Measurements from ENCODE around the gene GPC4.

GRCh38 chrX:133414406-133415275 lies 648 bp downstream of the GPC4 start:
- no peak for TF ChIP-seq CTCF (IDR thresholded peaks at IDR 0.05)
- peak in 1 of 2 donors; percentile 15 for TF ChIP-seq POLR2A (IDR thresholded peaks at IDR 0.05)

Measured in thyroid gland (tissue), 4 donors.